Measurements from ENCODE around the gene SMR3A. TPM values are rescaled to one million over a fixed set of nuclear protein-coding genes. Genes with fewer than 3 reads are reported as not detected.

Gene SMR3A
- not detected in 2 replicates for total RNA-seq

GRCh38 chr4:70360460-70360859 is at the start of gene SMR3A:
TSS of gene SMR3A (plus strand) at chr4:70360760. CDS start at chr4:70362116, 1,356 bp downstream.

DNA sequence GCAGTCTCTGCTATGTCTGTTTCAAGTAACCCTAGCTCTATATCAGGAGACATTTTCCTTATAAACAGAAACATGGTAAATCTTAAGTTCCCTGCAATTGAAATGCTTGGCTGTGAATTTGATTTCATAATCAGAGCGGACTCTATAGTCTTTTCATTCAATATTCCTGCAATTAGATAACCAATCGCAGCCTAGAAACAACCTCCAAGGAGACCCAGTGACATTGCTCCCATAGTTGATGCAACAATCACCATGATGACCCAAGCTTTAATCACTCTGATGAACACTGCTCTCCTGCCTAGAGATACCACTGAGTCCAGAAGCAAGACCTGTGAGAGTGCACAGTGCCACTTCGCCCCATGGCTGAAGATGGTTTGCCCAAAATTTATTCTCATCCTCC is 25.9 kb upstream of the SMR3A start, which contains the start of gene CABS1:
CABS1 (plus strand) TSS at position 301 of the 400 bp plus-strand sequence; CDS start at position 360, 59 bp downstream.

DNA sequence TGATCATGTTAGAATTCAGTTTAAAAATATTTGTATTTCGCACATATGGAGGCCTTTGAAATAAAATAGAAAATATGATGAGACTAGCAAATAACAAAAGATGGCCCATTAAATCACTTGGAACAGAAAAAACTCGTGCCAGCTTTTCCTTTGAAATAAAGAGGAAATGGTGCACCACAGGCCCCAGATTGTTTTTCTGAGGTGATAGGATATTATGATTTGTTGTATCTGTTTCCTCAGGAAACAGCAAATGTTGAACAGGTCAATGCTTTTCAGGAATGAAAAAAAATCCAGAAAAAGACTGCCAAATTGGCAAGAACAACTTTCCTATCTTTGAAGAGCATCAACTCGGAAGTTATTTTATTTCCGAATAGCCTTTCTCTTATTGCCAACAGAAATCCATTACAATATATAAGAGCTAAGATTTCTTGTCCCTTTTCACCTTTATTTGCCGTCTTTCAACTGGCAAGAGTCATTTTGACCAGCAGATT is 22.2 kb downstream of the SMR3A start, which contains the start of gene SMR3B:
SMR3B (plus strand) TSS at position 441 of the 491 bp plus-strand sequence. CDS start 1,380 bp downstream, outside the sequence.

GRCh38 chr4:70397580-70397979 is 37.0 kb downstream of the SMR3A start, which contains the start of gene OPRPN:
TSS of gene OPRPN (plus strand) at chr4:70397940. CDS start at chr4:70399286, 1,346 bp downstream.

Other genes with a start within 250 kb of the SMR3A start
- not detected in 2 replicates for gene PRR27, start 206.5 kb upstream of the SMR3A start, total RNA-seq
- not detected in 2 replicates for gene ODAM, start 165.0 kb upstream of the SMR3A start, total RNA-seq
- gene FDCSP, start 134.6 kb upstream of the SMR3A start, total RNA-seq, result not detected in 2 replicates
- gene CSN3, start 118.2 kb upstream of the SMR3A start, total RNA-seq, result not detected in 2 replicates
- not detected in 2 replicates for gene CABS1, start 25.8 kb upstream of the SMR3A start, total RNA-seq
- 0.22 TPM in 1 of 2 replicates, not detected in the other for gene SMR3B, start 22.4 kb downstream of the SMR3A start, total RNA-seq
- not detected in 2 replicates for gene OPRPN, start 37.2 kb downstream of the SMR3A start, total RNA-seq
- gene MUC7, start 111.4 kb downstream of the SMR3A start, total RNA-seq, result not detected in 2 replicates
- gene AMTN, start 157.8 kb downstream of the SMR3A start, total RNA-seq, result not detected in 2 replicates
- not detected in 2 replicates for gene AMBN, start 231.5 kb downstream of the SMR3A start, total RNA-seq

Measured in thoracic aorta endothelial cell (primary cell).